Muscle of leg (tissue), 11 donors: ENCODE data around the gene SUGCT. TPM values are rescaled to one million over a fixed set of nuclear protein-coding genes. Genes with fewer than 3 reads are reported as not detected.

ENCODE experiments used
- DNase-seq: peaks from one replicate; pipeline ENCODE4 v3.0.0; 2013
- H3K27ac ChIP-seq: one replicate; pipeline ENCODE4 v1.5.1; 2013; ENCODE audit warnings: mild to moderate bottlenecking, low read length, control low read depth
- H3K27me3 ChIP-seq: one replicate; pipeline ENCODE4 v1.6.1; 2013; ENCODE audit warnings: low read length; ENCODE audit not compliant: control insufficient read depth, insufficient read depth
- H3K36me3 ChIP-seq: one replicate; pipeline ENCODE4 v1.6.1; 2013; ENCODE audit warnings: low read length; ENCODE audit not compliant: control insufficient read depth, insufficient read depth
- H3K4me1 ChIP-seq: one replicate; pipeline ENCODE4 v1.6.1; 2013; ENCODE audit warnings: low read length; ENCODE audit not compliant: control insufficient read depth, insufficient read depth
- H3K4me3 ChIP-seq: one replicate; pipeline ENCODE4 v1.5.1; 2013; ENCODE audit warnings: low read length, control low read depth
- H3K9me3 ChIP-seq: replicated peaks from 2 replicates; pipeline ENCODE4 v1.6.1; 2013; ENCODE audit warnings: low read depth, low read length; ENCODE audit not compliant: control insufficient read depth
- WGBS: methylation state at CpG from one replicate; pipeline ENCODE4 v1.1.5; 2013; ENCODE audit warnings: missing lambda C conversion rate; ENCODE audit not compliant: insufficient coverage; 5-methylcytosine and 5-hydroxymethylcytosine counted together
- polyA plus RNA-seq, 8 donors: library from polyadenylated mRNA; unstranded; fragments of 120-200 nt; gene quantifications; one replicate each; pipeline versions ENCODE4 v1.2.1 to v1.2.3, GENCODE V29; 2013; ENCODE audit warnings: inconsistent platforms in 1 of 8, low replicate concordance in 1 of 8; ENCODE audit not compliant: insufficient read length in 8 of 8, insufficient read depth in 1 of 8
- total RNA-seq: library from RNA; stranded (reverse); fragments of 120-200 nt; gene quantifications from one replicate; pipeline ENCODE4 v1.2.4, GENCODE V29; 2013

SUGCT gene
- total and polyA plus RNA-seq, 9 donors, result 1.7 to 6.1 (median 3.3) TPM

GRCh38 chr7:40499718-40500117 lies 364.9 kb downstream of the SUGCT start:
- no CpG with 5 or more reads among the region's 1 CpG for WGBS
- no peaks in the 10 kb centered on the region for H3K9me3 ChIP-seq
- H3K27ac ChIP-seq, result no peak overlapping the region
- H3K27me3 ChIP-seq, result no peaks in the 10 kb centered on the region
- peak; percentile 34 for DNase-seq
- H3K4me3 ChIP-seq, result no peak overlapping the region
- no peaks in the 10 kb centered on the region for H3K36me3 ChIP-seq
- H3K4me1 ChIP-seq, result no peaks in the 10 kb centered on the region

GRCh38 chr7:40500219-40500618 lies 365.4 kb downstream of the SUGCT start:
- Histone ChIP-seq H3K4me3 (no peak overlapping the region), H3K36me3 (no peaks in the 10 kb centered on the region), H3K9me3 (no peaks in the 10 kb centered on the region), H3K27ac (no peak overlapping the region), H3K27me3 (no peaks in the 10 kb centered on the region), H3K4me1 (no peaks in the 10 kb centered on the region)
- DNase-seq, result peak; percentile 78
- no CpG with 5 or more reads among the region's 1 CpG for WGBS

- no peaks in the 10 kb centered on the region for H3K27me3 ChIP-seq
- WGBS, result no CpG with 5 or more reads among the region's 1 CpG
- H3K4me1 ChIP-seq, result no peaks in the 10 kb centered on the region
- DNase-seq, result no peak
- no peak overlapping the region for H3K4me3 ChIP-seq
- H3K36me3 ChIP-seq, result no peaks in the 10 kb centered on the region
- no peak overlapping the region for H3K27ac ChIP-seq
- H3K9me3 ChIP-seq, result peaks cover 2% of the 10 kb centered on the region
These were observed 367.6 kb downstream of the SUGCT start for GRCh38 chr7:40502359-40502758.

- H3K27ac ChIP-seq, result no peak overlapping the region
- H3K4me3 ChIP-seq, result no peak overlapping the region
- no peaks in the 10 kb centered on the region for H3K27me3 ChIP-seq
- H3K9me3 ChIP-seq, result peaks cover 4% of the 10 kb centered on the region
- H3K36me3 ChIP-seq, result no peaks in the 10 kb centered on the region
- no peak for DNase-seq
- H3K4me1 ChIP-seq, result no peaks in the 10 kb centered on the region
- WGBS, result no CpG with 5 or more reads among the region's 3 CpGs
These were observed 371.4 kb downstream of the SUGCT start for GRCh38 chr7:40506158-40506557.

GRCh38 chr7:40507166-40507565 lies 372.4 kb downstream of the SUGCT start:
- H3K27ac ChIP-seq, result no peak overlapping the region
- H3K4me3 ChIP-seq, result no peak overlapping the region
- H3K27me3 ChIP-seq, result no peaks in the 10 kb centered on the region
- H3K36me3 ChIP-seq, result no peaks in the 10 kb centered on the region
- H3K4me1 ChIP-seq, result no peaks in the 10 kb centered on the region
- DNase-seq, result no peak
- H3K9me3 ChIP-seq, result peaks cover 4% of the 10 kb centered on the region
- no CpG with 5 or more reads among the region's 6 CpGs for WGBS

- Histone ChIP-seq H3K4me3 (no peak overlapping the region), H3K27me3 (no peaks in the 10 kb centered on the region), H3K9me3 (peaks cover 4% of the 10 kb centered on the region), H3K27ac (no peak overlapping the region), H3K4me1 (no peaks in the 10 kb centered on the region), H3K36me3 (no peaks in the 10 kb centered on the region)
- no peak for DNase-seq
- WGBS, result no CpG with 5 or more reads among the region's 4 CpGs
These were observed 374.6 kb downstream of the SUGCT start for GRCh38 chr7:40509287-40509996.

GRCh38 chr7:40516376-40516775 lies 381.6 kb downstream of the SUGCT start:
- no peak overlapping the region for H3K27ac ChIP-seq
- no peak for DNase-seq
- H3K27me3 ChIP-seq, result no peaks in the 10 kb centered on the region
- no CpG with 5 or more reads among the region's 1 CpG for WGBS
- H3K4me3 ChIP-seq, result no peak overlapping the region
- no peaks in the 10 kb centered on the region for H3K36me3 ChIP-seq
- H3K4me1 ChIP-seq, result no peaks in the 10 kb centered on the region
- no peaks in the 10 kb centered on the region for H3K9me3 ChIP-seq

- Histone ChIP-seq H3K36me3 (no peaks in the 10 kb centered on the region), H3K4me3 (no peak overlapping the region), H3K27me3 (no peaks in the 10 kb centered on the region), H3K27ac (no peak overlapping the region), H3K9me3 (no peaks in the 10 kb centered on the region), H3K4me1 (no peaks in the 10 kb centered on the region)
- 80% methylated on average over 1 of the region's 3 CpGs for WGBS
- DNase-seq, result no peak
These were observed 384.2 kb downstream of the SUGCT start for GRCh38 chr7:40519009-40519408.

GRCh38 chr7:40520986-40521738 lies 386.4 kb downstream of the SUGCT start:
- H3K36me3 ChIP-seq, result no peaks in the 10 kb centered on the region
- DNase-seq, result no peak
- H3K4me1 ChIP-seq, result peaks cover 2% of the 10 kb centered on the region
- WGBS, result 80% methylated on average over 4 of the region's 7 CpGs
- H3K27me3 ChIP-seq, result no peaks in the 10 kb centered on the region
- no peak overlapping the region for H3K27ac ChIP-seq
- no peaks in the 10 kb centered on the region for H3K9me3 ChIP-seq
- no peak overlapping the region for H3K4me3 ChIP-seq

- Histone ChIP-seq H3K9me3 (no peaks in the 10 kb centered on the region), H3K27me3 (no peaks in the 10 kb centered on the region), H3K4me1 (peaks cover 2% of the 10 kb centered on the region), H3K27ac (no peak overlapping the region), H3K36me3 (no peaks in the 10 kb centered on the region), H3K4me3 (no peak overlapping the region)
- DNase-seq, result peak; percentile 62
- 60% methylated on average over 1 of the region's 3 CpGs for WGBS
These were observed 391.0 kb downstream of the SUGCT start for GRCh38 chr7:40525764-40526163.
